Endothelial cell of umbilical vein (primary cell): ENCODE measurements around the gene SELENOO. TPM values are rescaled to one million over a fixed set of nuclear protein-coding genes. Genes with fewer than 3 reads are reported as not detected.

ENCODE experiments used
- BruUV-seq: library from RNA; stranded (reverse); fragments of 400-500 nt; replicated peaks from 2 replicates; lab custom pipeline; 2021; lab: Mats Ljungman, UMichigan
- CTCF ChIA-PET: fragments of 300-600, 350-600 bp; sonication (Branson Sonifier 250); formaldehyde crosslinking; loops from one replicate; lab custom pipeline; 2021; ENCODE audit warnings: antibody characterized with exemption, inconsistent platforms; lab: Charles Lee
- POLR2A ChIA-PET: fragments of 300-600, 350-600 bp; sonication (Branson Sonifier 250); formaldehyde crosslinking; loops from one replicate; lab custom pipeline; 2021; ENCODE audit warnings: antibody characterized with exemption, inconsistent platforms; lab: Charles Lee
- DNase-seq: peaks from one replicate; pipeline ENCODE4 v3.0.0-alpha.2; 2011; ENCODE audit warnings: low read depth, low spot score
- FAIRE-seq: peaks from 2 replicates; lab custom pipeline; 2011; peaks lifted over from hg19 to GRCh38; lab: Jason Lieb, UNC
- H2AFZ ChIP-seq: 2 replicates; pipeline ENCODE4 v1.6.0; 2012; ENCODE audit warnings: low read depth, low read length, control low read depth, inconsistent platforms
- H3K27ac ChIP-seq: 2 replicates; pipeline ENCODE4 v1.5.1; 2011; ENCODE audit warnings: low read depth, mild to moderate bottlenecking, control low read depth, low read length, moderate library complexity; ENCODE audit not compliant: insufficient read depth
- H3K27me3 ChIP-seq, 2 experiments: 2 replicates each; pipeline versions ENCODE4 v1.6.0 to v1.6.1; 2011; ENCODE audit warnings: low read length in 2 of 2, mixed read lengths in 1 of 2; ENCODE audit not compliant: control insufficient read depth in 2 of 2, insufficient read depth in 2 of 2
- H3K36me3 ChIP-seq, 2 experiments: 2 replicates in 1 of 2; 3 replicates in 1 of 2; pipeline ENCODE4 v1.5.1; 2011; ENCODE audit warnings: low read length in 2 of 2, mild to moderate bottlenecking in 1 of 2, moderate library complexity in 1 of 2; ENCODE audit not compliant: control insufficient read depth in 2 of 2, insufficient read depth in 2 of 2; ENCODE audit errors: extremely low read depth in 1 of 2
- H3K4me1 ChIP-seq: 3 replicates; pipeline ENCODE4 v1.5.1; 2011; ENCODE audit warnings: mild to moderate bottlenecking, low read length; ENCODE audit not compliant: control insufficient read depth, insufficient read depth; ENCODE audit errors: extremely low read depth
- H3K4me2 ChIP-seq: 2 replicates; pipeline ENCODE4 v1.6.1; 2011; ENCODE audit warnings: low read length, control low read depth, mixed read lengths; ENCODE audit not compliant: insufficient read depth
- H3K4me3 ChIP-seq, 3 experiments: fragments of 200-600 bp in 1 of 3; sonication (generic), shearing (Covaris generic) in 1 of 3; replicated peaks in 1 of 3; 2 replicates each; pipeline ENCODE4 v1.5.1; 2011 to 2016; ENCODE audit warnings: control low read depth in 3 of 3, low read length in 3 of 3, mild to moderate bottlenecking in 2 of 3, inconsistent platforms in 1 of 3, low read depth in 1 of 3, moderate library complexity in 1 of 3; ENCODE audit not compliant: insufficient read depth in 1 of 3
- H3K79me2 ChIP-seq: 2 replicates; pipeline ENCODE4 v1.6.0; 2012; ENCODE audit warnings: low read length, inconsistent platforms; ENCODE audit not compliant: control insufficient read depth, insufficient read depth
- H3K9ac ChIP-seq: replicated peaks from 2 replicates; pipeline ENCODE3; 2011; ENCODE audit warnings: low read length, control low read depth; ENCODE audit not compliant: insufficient read depth; ENCODE audit errors: extremely low read depth
- H3K9me1 ChIP-seq: replicated peaks from 3 replicates; pipeline ENCODE4 v1.6.0; 2011; ENCODE audit warnings: mild to moderate bottlenecking, low read length; ENCODE audit not compliant: control insufficient read depth, insufficient read depth; ENCODE audit errors: extremely low read depth
- H3K9me3 ChIP-seq: replicated peaks from 2 replicates; pipeline ENCODE4 v1.5.1; 2012; ENCODE audit warnings: low read length, inconsistent platforms; ENCODE audit not compliant: control insufficient read depth, insufficient read depth
- H4K20me1 ChIP-seq: replicated peaks from 2 replicates; pipeline ENCODE3; 2011; ENCODE audit warnings: mild to moderate bottlenecking, low read length; ENCODE audit not compliant: control insufficient read depth, insufficient read depth; ENCODE audit errors: extremely low read depth
- CTCF ChIP-seq, 2 donors: IDR thresholded peaks; 1 replicate in 1 of 2; 2 replicates in 1 of 2; pipeline ENCODE4 v1.5.1; 2011; ENCODE audit warnings: low read length in 2 of 2, mild to moderate bottlenecking in 2 of 2, moderate library complexity in 2 of 2, control low read depth in 1 of 2, inconsistent platforms in 1 of 2, low read depth in 1 of 2; ENCODE audit not compliant: insufficient read depth in 1 of 2; ENCODE audit errors: extremely low read depth in 1 of 2
- EZH2 ChIP-seq: IDR thresholded peaks from 2 replicates; pipeline ENCODE4 v1.6.1; 2012; ENCODE audit warnings: borderline replicate concordance, low read depth, mild to moderate bottlenecking, moderate library complexity, low read length, inconsistent platforms; ENCODE audit not compliant: severe bottlenecking
- FOS ChIP-seq: IDR thresholded peaks from 2 replicates; pipeline ENCODE4 v1.6.1; 2011; ENCODE audit warnings: mild to moderate bottlenecking, low read length, moderate library complexity, borderline replicate concordance; ENCODE audit not compliant: insufficient read depth
- GATA2 ChIP-seq: IDR thresholded peaks from 2 replicates; pipeline ENCODE4 v1.7.0; 2011; ENCODE audit warnings: low read depth, mild to moderate bottlenecking, moderate library complexity, mixed read lengths, low read length; ENCODE audit not compliant: insufficient read length, insufficient read depth
- JUN ChIP-seq: IDR thresholded peaks from 2 replicates; pipeline ENCODE4 v1.6.1; 2011; ENCODE audit warnings: borderline replicate concordance, low read depth; ENCODE audit not compliant: insufficient read length, insufficient read depth
- MAX ChIP-seq: IDR thresholded peaks from 2 replicates; pipeline ENCODE4 v1.6.1; 2011; ENCODE audit not compliant: insufficient read depth, insufficient read length
- MYC ChIP-seq: IDR thresholded peaks from one replicate; pipeline ENCODE4 v1.6.1; 2011; ENCODE audit warnings: mild to moderate bottlenecking, low read depth, low read length
- POLR2A ChIP-seq: IDR thresholded peaks from 2 replicates; pipeline ENCODE4 v1.6.1; 2012; ENCODE audit warnings: low read depth, mild to moderate bottlenecking, control low read depth, low read length
- POLR2AphosphoS5 ChIP-seq: IDR thresholded peaks from 2 replicates; pipeline ENCODE4 v1.6.1; 2012; ENCODE audit warnings: low read depth, mild to moderate bottlenecking, control low read depth, low read length, moderate library complexity; ENCODE audit not compliant: insufficient read depth
- dilution Hi-C: fragments of 300-500 bp; cut with MboI; formaldehyde crosslinking; loops from one replicate; pipeline ENCODE4 v1.15.0; 2019; ENCODE audit warnings: low sequenced_read_pairs; ENCODE audit not compliant: extremely low pct_ligation_motif_present
- intact Hi-C: fragments of 100-400 bp; cut with micrococcal nuclease; formaldehyde crosslinking; loops from one replicate; pipeline ENCODE4 v1.10.0; 2022
- polyA plus RNA-seq, 4 experiments: library from polyadenylated mRNA; depleted of rRNA in 3 of 4; stranded (reverse) in 3 of 4; unstranded in 1 of 4; fragments of >200 nt; gene quantifications; 2 replicates each; pipeline versions ENCODE4 v1.2.1 to v1.2.3, GENCODE V29; 2011 to 2012; ENCODE audit warnings: missing spikeins in 1 of 4
- total RNA-seq: library from RNA; stranded (reverse); gene quantifications from 2 replicates; pipeline ENCODE4 v1.2.3, GENCODE V29; 2021

The SELENOO gene
- total and polyA plus RNA-seq, 2 donors (not counting 3 experiments of a cell fraction or from before 2014, with no cell fraction given): 24.1 to 37.5 TPM

GRCh38 chr22:50227579-50228215 lies 26.9 kb downstream of the SELENOO start:
- peaks cover 0 to 26% of the 10 kb centered on the region in 2 experiments for H3K36me3 ChIP-seq
- H3K79me2 ChIP-seq: no peaks in the 10 kb centered on the region
- intact Hi-C loops: no loop called here
- H3K9me3 ChIP-seq: no peaks in the 10 kb centered on the region
- no peak for DNase-seq
- H3K4me2 ChIP-seq: no peak overlapping the region
- no peak overlapping the region for H3K4me3 ChIP-seq
- no peaks in the 10 kb centered on the region for H3K4me1 ChIP-seq
- H3K9ac ChIP-seq: no peak overlapping the region
- FAIRE-seq: no peak
- POLR2A ChIA-PET: no interaction called here
- no peak overlapping the region for H3K27ac ChIP-seq
- no peaks in the 10 kb centered on the region for H3K27me3 ChIP-seq
- dilution Hi-C loops: no loop called here
- no peak for TF ChIP-seq GATA2
- TF ChIP-seq JUN: no peak
- no peak for TF ChIP-seq CTCF (IDR thresholded peaks at IDR 0.05; ENCODE audit: extremely low read depth in 1 of 2, insufficient read depth in 1 of 2, low read depth in 1 of 2, low read length in 2 of 2)
- TF ChIP-seq POLR2A: no peak
- TF ChIP-seq EZH2: no peak
- TF ChIP-seq MYC: no peak
- TF ChIP-seq POLR2AphosphoS5: no peak
- no peak for TF ChIP-seq MAX
- TF ChIP-seq FOS: no peak
- no TSS peak for BruUV-seq
- CTCF ChIA-PET: interaction anchor here (1.3 to 1.4 kb wide), 2 partner anchors 9 to 79 kb away, joined by 4 read pairs; no protein-coding TSS in a partner anchor
- no peaks in the 10 kb centered on the region for H3K9me1 ChIP-seq
- H4K20me1 ChIP-seq: no peaks in the 10 kb centered on the region
- H2AFZ ChIP-seq: no peak overlapping the region
